NCI-H2227 (cell line): ENCODE results near the gene PBX3.
"Not testable (repeated sequence)": the region's sequence is repeated elsewhere in the genome, so short reads cannot be mapped to it uniquely, and the experiment has no call there.

Source experiments
- DNase-seq: peaks from one replicate; lab custom pipeline; 2025; ENCODE audit not compliant: unreplicated experiment; lab: John Stamatoyannopoulos, UW

The PBX3 gene

DNA sequence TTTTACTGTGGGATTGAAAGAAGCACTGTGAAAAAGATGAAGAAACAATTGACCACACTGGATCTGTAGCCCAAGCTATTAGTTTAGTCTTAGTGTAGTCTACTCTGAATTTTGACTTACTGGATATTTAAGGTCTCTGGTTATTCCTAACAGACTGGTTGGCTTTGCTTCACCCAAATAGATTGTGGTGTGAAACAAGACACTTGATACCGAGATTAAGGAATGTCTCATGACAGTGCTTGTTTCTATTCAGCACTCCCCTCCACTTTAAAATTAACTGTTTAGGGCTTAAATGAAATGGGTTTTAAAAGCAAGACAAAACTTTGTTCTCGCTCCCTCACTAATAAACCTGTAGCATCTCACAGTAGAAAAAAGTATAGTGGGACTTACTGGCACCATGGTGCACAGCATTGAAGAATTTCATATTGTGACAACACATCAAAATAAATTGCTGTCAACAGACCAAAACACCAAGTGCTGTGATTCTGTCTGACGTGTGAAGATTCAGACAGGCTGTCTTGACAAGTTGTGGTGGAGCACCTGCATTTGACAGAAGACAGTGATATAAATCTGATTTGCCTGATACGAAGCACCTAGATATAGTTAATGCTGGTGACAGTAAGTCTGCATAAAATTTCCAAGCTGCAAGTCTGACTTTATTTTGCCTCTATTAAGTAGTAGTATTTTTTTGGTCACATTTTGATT lies 73.1 kb downstream of the PBX3 start:
- DNase-seq = no peak

DNA sequence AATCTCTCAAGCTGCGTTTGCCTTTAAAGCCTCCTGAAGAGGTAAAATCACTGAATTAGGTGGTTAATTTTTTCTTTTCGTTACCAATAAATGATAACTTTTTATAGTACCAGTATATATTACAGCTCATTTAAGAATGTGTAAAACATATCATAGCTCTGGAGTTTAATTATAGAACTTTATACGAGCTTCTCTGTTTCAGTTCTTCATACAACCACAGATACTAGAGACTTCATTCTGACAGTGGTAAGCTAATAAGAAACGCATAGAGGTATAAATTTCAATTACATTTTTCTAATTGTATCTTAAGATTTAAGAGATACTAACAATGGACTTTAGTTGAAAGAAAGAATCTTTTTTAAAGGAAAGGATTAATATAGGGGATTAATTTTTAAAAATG lies 73.9 kb downstream of the PBX3 start:
- DNase-seq = no peak

DNA sequence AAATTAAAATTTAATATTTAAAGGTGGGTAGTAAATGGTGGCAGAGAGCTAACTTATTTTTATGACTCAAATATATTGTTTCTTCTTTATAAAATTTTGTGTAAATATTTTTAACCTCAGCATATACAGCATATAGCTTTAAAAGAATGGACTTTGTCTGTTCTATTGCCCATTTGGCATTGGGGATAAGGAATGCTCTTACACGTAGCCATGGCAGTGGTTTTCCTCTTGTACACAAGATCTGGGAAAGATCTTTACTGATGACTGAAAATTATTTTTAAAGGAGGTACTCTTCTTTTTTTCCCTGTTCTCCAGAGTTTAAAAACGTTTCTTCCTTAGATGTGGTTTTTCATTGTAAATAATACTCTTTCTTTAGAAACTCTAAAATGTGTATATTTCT lies 75.0 kb downstream of the PBX3 start:
- DNase-seq = no peak

DNA sequence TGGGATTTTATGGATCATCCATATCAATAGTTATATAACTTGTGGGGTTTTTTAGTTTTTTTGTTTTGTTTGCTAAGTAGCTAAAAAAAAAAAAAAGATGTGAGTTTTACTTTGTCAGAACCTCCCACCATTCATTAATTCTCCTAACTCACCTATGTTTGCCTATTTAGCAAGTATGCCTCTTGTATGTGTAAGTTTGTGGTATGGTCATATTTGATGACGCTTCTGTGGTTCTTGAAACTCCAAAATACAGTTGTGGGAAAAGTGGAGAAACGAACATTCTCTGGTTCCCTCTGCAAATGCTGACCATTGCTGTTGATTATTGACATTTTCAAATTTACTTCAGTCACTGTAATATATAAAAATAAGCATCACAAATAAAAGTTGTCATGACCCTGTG lies 75.7 kb downstream of the PBX3 start:
- no peak for DNase-seq

DNA sequence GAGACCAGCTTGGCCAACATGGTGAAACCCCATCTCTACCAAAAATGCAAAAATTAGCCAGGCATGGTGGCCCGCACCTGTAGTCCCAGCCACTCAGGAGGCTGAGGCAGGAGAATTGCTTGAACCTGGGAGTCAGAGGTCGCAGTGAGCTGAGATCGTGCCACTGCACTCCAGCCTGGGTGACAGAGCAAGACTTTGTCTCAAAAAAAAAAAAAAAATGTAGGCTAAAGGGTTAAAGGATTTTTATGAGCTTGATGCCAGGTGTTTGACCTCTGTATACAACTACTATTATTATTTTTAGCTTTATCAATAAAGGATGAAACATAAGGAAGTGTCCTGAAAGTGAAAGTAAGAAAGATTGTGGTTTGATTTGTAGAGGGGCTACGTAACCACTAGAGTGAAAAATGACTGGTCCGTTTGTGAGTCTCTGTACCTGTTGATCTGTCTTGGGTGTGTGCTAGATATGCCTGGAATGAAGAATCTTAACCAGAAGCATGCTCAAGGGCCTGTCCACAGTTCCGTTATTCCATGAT lies 76.8 kb downstream of the PBX3 start:
- DNase-seq = not testable (repeated sequence)

DNA sequence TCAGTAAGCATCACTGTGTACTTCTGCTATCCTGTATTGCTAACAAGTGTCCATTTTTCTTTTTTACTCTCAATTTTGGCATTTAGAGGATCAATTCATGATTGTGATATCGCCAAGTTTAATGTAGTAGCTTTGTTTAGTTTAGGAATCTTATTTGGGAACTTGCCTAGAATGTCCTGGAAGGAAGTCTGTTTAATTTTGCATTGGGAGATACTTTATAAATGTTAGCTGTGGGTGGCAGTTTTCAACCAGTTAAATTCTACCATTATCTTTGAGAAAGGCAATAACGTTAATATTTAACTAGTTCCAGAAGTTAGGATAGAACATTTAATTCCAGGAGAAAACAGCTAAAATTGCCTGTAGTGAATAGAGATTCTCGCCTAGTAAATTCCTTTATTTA lies 78.6 kb downstream of the PBX3 start:
- no peak for DNase-seq

DNA sequence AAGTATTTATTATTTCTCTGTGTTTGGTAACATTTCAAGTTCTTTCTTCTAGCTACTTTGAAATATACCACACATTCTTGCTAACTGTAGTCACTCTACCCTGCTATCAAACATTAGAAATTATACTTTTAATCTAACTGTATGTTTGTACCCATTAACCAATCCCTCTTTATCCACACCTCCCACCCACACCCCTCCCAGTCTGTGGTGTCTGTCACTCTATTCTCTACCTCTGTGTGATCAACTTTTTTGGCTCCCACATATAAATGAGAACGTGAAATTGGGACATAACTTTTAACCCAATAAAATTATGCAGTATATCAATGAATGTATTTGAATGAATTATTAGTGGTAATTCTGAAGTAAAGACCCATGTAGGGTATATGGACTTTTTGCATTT lies 79.7 kb downstream of the PBX3 start:
- DNase-seq = no peak

DNA sequence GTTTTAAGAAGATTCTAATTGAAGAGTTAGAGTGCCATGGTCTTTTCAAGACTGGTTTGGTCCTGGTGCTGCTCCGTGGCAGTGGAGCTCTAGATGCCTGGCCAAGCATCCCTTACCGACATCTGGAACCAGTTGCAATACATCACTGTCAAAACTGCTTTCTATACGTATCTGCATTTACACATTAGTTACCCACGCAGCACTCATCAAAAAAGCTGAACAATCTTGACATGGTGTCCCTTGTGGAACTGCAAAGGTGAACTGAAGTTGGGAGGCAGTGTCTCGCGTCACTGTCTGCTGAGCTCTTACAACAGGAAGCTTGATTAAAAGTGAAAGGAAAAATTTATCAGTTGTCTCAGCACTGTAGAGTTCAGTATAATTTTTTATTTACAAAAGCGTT lies 82.6 kb downstream of the PBX3 start:
- DNase-seq = peak; percentile 3

DNA sequence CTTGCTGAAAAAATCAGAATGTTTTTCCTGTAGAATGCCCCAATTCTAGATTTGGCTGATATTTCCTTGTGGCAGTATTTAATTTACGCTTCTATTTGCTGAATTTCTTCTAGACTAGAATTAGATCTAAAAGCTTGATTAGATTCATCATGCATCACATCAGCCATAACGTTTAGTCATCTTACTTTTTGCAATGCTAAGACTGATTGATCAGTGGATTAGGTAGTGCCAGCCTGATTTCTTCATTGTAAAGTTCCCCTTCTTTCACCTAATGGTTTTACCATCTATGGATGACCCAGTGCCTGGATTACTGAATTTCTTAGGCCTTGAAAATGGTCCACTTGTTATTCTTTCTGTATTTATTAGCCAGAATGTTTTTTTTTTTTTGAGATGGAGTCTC lies 83.9 kb downstream of the PBX3 start:
- no peak for DNase-seq

DNA sequence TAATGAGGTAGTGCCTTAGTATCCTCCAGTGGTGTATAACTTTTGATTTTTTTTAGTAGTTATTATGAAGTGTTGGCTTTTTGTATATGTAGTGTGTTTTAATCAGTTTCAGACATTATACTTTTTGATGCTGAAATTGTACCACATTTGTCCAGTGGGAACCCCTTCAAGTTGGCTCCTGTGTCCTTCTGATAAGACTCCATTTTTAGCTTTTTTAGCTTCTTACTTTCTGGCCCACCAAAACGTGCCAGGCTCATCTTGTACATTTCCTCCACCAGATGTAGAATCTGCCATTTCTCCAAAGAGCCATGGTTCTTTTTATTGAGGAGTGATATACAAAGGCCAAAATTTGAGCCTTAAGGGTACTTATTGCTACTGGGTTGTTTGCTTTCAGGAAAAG lies 84.4 kb downstream of the PBX3 start:
- no peak for DNase-seq

DNA sequence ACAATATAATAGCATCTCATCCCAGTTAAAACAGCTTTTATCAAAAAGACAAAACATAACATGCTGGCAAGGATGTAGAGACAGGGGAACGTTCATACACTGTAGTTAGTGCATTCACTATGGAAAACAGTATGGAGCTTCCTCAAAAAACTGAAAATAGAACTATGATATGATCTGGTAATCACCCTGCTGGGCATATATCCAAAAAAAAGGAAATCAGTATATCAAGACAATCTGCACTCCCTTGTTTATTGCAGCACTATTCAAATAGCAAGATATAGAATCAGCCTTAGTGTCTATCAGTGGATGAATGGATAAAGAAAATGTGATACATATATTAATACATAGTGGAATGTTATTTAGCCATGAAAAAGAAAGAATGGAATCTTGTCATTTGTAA lies 88.5 kb downstream of the PBX3 start:
- no peak for DNase-seq

DNA sequence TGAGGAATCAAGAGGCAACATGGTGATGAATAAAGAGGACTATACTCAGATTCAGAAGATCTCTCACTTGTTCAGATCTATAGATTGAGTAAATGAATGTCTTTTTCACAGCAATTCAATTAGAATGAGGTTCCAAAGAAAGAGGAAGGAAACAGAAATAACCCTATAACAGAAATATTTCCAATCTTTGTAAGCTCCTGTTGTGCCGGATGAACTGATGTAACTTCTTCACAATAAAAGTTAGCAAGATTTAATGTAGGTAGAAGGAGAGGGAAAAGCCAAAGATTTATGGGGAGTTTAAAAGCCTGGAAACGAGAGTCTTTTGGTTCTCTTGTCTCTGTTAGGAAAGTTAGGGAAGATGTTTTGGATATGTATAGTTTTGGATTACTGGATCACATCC lies 92.1 kb downstream of the PBX3 start:
- no peak for DNase-seq

DNA sequence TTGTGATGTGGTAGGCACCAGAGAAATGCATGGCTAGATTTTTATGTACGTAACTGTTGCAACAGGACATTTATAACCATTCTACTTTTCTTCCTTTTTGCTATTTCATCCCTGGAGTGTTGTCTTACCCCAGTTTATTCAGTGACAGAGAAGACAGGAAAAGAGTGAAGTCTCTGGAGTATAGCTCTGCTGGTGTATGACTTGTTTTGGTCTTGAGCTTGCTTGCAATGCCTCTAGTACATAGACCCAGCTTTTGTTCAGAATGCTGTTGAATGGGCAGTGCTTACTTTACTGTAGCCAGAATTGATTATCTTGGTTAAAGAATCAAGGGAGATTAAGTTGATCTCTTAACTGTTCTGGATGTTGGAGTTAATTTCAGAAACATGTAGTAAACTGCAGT lies 94.3 kb downstream of the PBX3 start:
- DNase-seq = no peak

DNA sequence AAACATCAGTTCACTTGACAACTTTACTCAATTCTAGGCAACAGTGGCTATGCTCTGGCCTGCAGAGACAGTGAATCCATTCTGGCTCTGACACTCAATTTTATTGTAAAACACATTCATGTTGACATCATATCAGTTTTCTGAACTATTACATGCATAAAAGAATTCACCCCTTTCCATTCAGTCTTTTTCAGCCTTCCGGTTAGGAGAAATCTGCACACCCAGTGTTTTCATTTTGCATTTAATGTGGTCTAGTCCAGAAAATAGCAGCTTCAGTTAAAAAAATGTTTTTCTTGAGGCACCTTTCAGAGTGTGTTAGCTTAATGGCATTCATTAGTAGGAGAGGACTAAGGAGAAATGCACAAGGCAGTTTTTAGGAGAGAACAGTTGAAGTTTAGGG lies 95.1 kb downstream of the PBX3 start:
- no peak for DNase-seq

DNA sequence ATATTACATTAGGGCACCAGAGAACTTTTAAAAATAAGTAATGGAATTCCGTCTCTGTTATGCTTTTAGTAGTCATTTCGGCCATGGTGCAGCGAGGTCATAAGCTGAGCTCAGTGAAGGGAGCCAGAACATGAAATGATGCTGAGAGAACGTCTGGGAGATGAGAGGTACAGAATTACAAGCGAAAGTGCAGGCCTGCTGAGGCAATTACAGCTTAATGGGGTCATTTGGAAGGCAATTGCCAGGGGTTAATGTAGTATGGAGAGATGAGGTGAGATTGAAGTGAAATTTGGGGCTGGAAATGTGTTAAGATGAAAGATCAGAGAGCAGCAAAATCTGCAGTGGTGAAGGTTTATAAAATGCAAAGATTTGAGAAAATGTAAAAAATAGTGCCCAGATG lies 96.5 kb downstream of the PBX3 start:
- peak; percentile 71 for DNase-seq

DNA sequence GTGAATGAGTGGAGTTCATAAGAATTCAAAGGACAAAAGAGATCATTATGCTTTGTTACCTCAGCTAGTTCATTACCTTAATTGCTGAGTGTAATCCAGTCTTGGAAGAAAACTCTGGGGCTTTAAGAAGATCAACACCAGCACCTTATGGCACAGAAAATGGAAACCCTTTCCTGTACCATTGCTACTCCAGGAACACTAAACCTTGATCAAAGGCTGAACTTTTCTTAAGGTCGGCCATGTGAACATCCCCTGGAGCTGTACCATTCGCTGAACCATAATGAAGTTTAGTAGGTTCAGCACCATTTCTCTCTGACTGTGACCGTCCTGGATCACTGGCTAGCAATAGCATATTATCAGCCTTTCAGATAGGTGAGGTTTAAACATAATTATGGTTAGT lies 97.4 kb downstream of the PBX3 start:
- DNase-seq = no peak

DNA sequence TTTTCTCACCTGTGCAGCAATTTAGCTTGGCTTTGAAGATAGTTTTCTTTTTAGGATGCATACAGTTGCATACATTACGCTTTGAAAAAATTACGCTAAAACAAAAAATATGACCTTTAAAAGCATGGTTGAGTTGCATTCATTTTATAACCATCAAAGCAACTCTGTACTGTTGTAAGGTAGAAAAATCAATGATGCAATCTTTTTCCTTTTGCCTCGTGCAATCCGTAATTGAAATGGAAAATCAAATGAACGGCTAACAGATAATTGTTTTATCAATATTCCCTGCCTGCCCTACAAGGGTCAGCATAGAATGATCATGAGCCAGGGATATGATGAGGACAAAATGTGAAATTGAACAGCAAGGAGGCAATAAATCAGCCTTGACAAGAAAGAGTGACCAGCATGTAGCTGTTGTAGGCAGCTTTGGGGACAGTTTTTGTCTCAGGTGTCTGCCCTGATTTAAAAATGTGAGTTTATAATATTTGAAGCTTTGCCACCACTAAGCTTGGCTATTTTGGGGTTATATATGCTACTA lies 98.2 kb downstream of the PBX3 start:
- peak; percentile 12 for DNase-seq

DNA sequence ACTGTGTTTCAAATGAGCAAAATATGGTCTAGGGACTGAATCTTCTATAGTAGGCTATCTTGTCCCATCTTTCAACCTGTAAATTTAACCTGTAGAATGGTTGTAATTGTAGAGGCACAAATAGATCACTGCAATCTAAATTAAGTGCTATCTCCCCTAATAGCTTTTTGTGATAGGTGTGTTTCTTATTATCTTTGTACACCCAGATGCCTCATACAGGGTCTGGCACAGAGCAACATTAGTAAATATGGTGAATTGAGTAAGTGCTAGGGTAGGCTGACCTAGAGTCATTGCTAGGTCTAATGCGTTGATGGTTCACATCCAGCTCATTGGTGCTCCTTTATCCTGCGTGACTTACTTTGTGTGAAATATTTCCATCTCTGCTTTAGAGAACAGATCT lies 100.6 kb downstream of the PBX3 start:
- no peak for DNase-seq

DNA sequence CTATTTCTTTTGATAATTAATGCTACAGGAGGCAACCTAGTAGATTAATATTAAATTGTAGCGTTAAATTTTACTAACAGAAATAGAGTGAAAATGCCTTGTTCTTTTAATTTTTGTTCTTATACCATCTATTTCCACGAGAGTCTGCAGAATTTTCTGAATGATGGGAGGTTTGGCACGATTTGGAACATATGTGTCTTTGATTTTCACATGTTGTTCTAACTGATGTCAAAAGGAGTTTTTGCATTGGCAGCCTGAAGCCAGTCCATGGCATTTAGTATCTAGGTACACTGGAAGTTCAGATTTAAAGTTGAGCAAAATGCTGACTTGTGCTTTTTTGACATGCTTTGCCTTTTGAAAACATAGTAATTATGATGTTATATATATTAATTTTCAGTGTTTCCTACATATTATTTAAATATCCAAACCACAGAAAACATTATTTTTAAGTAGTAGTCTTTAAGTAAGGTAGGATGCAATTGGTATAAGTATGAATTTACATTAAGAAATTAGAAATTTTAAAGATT lies 103.0 kb downstream of the PBX3 start:
- DNase-seq = no peak

DNA sequence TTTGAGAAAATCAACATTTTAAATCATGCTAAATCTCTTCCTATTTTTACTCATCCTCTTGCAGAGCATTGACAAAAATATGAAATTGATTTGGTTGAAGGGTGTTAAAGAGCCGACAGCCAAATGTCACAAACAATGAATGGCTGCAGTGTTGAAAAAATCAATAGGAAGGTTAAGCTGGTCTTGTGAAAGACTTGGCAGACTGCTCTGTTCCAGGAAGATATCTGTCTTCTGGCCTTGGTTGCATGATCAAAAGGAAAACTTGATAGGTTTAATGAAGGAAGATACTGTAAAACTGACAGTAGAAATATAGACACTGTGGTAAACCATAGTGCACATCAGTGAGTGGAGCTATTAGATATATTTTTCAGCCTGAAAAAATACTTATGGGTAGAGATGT lies 103.6 kb downstream of the PBX3 start:
- no peak for DNase-seq

DNA sequence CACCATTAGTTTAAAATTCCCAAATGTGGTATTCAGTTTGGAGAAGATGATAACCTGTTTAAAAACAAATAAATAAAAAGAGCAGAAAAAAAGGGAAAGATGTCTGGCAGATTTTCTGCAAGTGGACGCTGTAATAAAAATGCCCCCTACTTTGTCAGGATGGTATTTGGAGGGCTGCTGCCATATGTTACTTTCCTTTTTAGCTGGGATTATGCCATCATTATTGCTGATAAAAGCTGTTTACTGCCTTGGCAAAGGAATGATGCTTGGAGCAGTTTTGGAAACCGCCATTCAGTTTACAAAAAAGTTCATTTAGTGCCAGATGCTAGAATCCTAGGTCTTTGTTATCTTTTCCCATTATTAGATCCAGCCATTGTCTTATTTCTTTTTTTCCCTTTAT lies 104.8 kb downstream of the PBX3 start:
- no peak for DNase-seq

DNA sequence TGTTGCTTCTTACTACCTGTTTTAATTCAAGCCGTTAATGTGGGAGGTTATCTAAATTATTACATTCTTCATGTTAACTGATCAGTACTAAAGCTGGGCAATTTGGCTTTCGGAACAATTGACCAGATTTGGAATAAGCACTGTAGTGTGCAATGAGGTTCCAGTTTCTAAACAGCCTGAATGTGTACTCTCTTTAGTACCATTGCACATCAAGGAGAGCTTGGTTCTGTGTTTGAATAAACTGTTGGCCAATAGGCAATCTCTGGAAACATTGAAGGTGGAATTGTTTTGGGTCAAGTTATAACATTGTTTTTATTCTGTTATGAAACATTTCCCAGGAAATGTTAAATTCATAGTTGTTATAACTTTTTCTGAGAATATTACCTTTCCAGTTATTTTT lies 105.2 kb downstream of the PBX3 start:
- DNase-seq = no peak
